Measurements from ENCODE around the gene EREG. TPM values are rescaled to one million over a fixed set of nuclear protein-coding genes. Genes with fewer than 3 reads are reported as not detected.
"Not testable (repeated sequence)": the region's sequence is repeated elsewhere in the genome, so short reads cannot be mapped to it uniquely, and the experiment has no call there.

The EREG gene
- total and polyA plus RNA-seq, 2 donors, result 0.05 to 0.48 TPM

DNA sequence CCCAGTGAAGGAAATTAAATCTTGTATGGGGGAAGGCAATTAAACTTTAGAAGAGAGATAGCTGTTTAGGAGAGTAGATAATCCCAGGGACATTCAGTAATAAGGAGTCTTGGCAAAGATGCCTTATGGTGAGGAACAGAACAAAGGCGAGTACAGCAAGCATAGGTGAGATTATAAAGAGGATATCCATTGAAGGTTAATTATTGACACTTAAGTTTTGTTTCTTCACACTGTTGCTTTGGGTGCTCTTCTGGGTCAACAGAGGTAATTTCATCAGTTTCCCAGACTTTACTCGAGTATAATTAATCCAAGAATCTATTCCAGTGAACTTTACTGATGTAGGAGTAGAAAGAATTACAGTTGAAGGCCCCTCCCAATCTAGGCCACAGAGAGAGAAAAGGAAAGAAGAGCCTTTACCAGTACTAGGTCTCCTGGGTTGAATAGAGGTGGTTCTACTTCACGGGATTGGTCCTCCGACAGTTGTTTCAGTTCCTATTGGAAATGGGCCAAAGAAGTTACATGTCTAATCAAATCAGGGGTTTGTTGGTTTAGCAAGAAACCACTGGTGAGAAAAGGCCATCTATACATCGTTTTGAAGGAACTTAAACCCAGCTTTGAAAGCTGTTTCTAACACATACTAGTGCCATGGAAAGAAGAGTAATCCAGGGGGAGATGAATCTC lies 29.5 kb upstream of the EREG start:
- H3K27ac ChIP-seq (ENCODE audit: low read depth in 1 of 2, low read length in 1 of 2), result no peak overlapping the region
- H3K9me3 ChIP-seq (ENCODE audit: control insufficient read depth in 2 of 2, insufficient read depth in 1 of 2, low read length in 1 of 2), result no peaks in the 10 kb centered on the region
- 72% methylated on average over 5 of the region's 5 CpGs for WGBS
- H3K36me3 ChIP-seq (ENCODE audit: control insufficient read depth in 2 of 2, insufficient read depth in 2 of 2, low read length in 1 of 2), result no peaks in the 10 kb centered on the region
- H3K27me3 ChIP-seq (ENCODE audit: control insufficient read depth in 2 of 2, insufficient read depth in 1 of 2, low read length in 1 of 2), result no peaks in the 10 kb centered on the region
- H3K4me3 ChIP-seq (ENCODE audit: low read length in 2 of 2), result no peak overlapping the region
- DNase-seq (ENCODE audit: low read depth in 6 of 9, low spot score in 9 of 9), result no peak
- H3K4me1 ChIP-seq (ENCODE audit: control insufficient read depth in 2 of 2, insufficient read depth in 2 of 2, low read length in 2 of 2), result no peaks in the 10 kb centered on the region

DNA sequence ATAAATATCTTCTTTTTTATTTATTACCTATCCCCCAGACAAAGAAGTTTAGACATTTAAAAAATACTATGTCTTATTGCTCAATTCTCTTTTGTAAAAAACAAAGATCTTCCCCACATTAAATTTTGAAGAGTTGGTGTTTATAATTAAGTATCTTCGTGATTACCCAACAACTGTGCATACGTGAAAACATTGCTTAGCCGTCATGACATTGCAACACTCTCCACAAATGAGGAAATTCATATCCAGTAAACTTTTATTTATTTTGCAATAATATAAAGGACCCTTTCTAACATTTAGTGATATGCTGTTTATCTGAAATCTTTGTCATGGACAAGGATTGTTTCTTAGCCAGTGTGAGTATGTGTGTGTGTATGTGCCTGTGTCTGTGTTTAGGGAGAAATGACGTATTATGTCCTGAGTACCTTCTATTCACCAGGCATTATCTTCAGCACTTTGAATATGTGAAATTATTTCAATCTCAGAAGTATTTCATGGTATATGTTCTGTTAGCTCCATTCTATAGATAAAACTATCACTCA lies 26.1 kb upstream of the EREG start:
- H3K4me1 ChIP-seq (ENCODE audit: control insufficient read depth in 2 of 2, insufficient read depth in 2 of 2, low read length in 2 of 2), result no peaks in the 10 kb centered on the region
- H3K27me3 ChIP-seq (ENCODE audit: control insufficient read depth in 2 of 2, insufficient read depth in 1 of 2, low read length in 1 of 2), result no peaks in the 10 kb centered on the region
- 95% methylated on average over 4 of the region's 4 CpGs for WGBS
- no peak overlapping the region for H3K4me3 ChIP-seq (ENCODE audit: low read length in 2 of 2)
- H3K9me3 ChIP-seq (ENCODE audit: control insufficient read depth in 2 of 2, insufficient read depth in 1 of 2, low read length in 1 of 2), result peaks cover 0 to 2% of the 10 kb centered on the region in 2 donors
- no peak overlapping the region for H3K27ac ChIP-seq (ENCODE audit: low read depth in 1 of 2, low read length in 1 of 2)
- no peaks in the 10 kb centered on the region for H3K36me3 ChIP-seq (ENCODE audit: control insufficient read depth in 2 of 2, insufficient read depth in 2 of 2, low read length in 1 of 2)
- DNase-seq (ENCODE audit: low read depth in 6 of 9, low spot score in 9 of 9), result no peak

DNA sequence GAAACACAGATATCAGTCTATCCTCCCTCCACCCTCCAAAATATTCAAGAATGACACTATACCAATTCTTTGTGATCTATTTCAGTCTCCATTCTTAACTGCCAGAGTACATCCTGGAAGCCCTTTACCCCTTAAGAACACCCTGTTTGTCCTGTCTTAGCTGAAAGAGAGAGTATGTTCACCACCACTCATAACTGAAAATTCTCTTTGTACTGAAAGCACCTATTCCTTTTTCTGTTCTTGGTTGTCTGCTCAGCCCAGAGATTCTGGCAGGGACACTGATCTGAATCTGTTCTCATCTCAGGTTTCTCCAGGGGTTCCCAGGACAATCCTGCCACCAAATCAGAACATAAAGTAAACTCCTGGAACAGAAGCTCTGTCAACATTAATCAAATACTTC lies 25.4 kb upstream of the EREG start:
- H3K4me1 ChIP-seq (ENCODE audit: control insufficient read depth in 2 of 2, insufficient read depth in 2 of 2, low read length in 2 of 2), result no peaks in the 10 kb centered on the region
- no peaks in the 10 kb centered on the region for H3K27me3 ChIP-seq (ENCODE audit: control insufficient read depth in 2 of 2, insufficient read depth in 1 of 2, low read length in 1 of 2)
- no peak for DNase-seq (ENCODE audit: low read depth in 6 of 9, low spot score in 9 of 9)
- no peak overlapping the region for H3K27ac ChIP-seq (ENCODE audit: low read depth in 1 of 2, low read length in 1 of 2)
- no peak overlapping the region for H3K4me3 ChIP-seq (ENCODE audit: low read length in 2 of 2)
- peaks cover 0 to 9% of the 10 kb centered on the region in 2 donors for H3K9me3 ChIP-seq (ENCODE audit: control insufficient read depth in 2 of 2, insufficient read depth in 1 of 2, low read length in 1 of 2)
- no peaks in the 10 kb centered on the region for H3K36me3 ChIP-seq (ENCODE audit: control insufficient read depth in 2 of 2, insufficient read depth in 2 of 2, low read length in 1 of 2)

DNA sequence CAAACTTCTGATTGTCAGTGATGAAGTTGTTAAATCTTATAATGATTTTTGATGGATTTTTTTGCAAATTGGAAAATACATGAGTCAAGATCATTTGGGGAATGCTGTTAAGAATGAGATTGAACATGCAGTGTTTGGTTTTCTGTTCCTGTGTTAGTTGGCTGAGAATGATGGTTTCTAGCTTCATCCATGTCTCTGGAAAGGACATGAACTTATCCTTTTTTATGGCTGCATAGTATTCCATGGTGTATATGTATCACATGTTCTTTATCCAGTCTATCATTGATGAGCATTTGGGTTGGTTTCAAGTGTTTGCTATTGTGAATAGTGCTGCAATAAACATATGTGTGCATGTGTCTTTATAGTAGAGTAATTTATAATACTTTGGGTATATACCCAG lies 24.5 kb upstream of the EREG start:
- not testable (repeated sequence) for H3K9me3 ChIP-seq (ENCODE audit: control insufficient read depth in 2 of 2, insufficient read depth in 1 of 2, low read length in 1 of 2); DNase-seq (ENCODE audit: low read depth in 6 of 9, low spot score in 9 of 9); H3K4me1 ChIP-seq (ENCODE audit: control insufficient read depth in 2 of 2, insufficient read depth in 2 of 2, low read length in 2 of 2); H3K36me3 ChIP-seq (ENCODE audit: control insufficient read depth in 2 of 2, insufficient read depth in 2 of 2, low read length in 1 of 2); H3K27me3 ChIP-seq (ENCODE audit: control insufficient read depth in 2 of 2, insufficient read depth in 1 of 2, low read length in 1 of 2); H3K27ac ChIP-seq (ENCODE audit: low read depth in 1 of 2, low read length in 1 of 2); H3K4me3 ChIP-seq (ENCODE audit: low read length in 2 of 2)

DNA sequence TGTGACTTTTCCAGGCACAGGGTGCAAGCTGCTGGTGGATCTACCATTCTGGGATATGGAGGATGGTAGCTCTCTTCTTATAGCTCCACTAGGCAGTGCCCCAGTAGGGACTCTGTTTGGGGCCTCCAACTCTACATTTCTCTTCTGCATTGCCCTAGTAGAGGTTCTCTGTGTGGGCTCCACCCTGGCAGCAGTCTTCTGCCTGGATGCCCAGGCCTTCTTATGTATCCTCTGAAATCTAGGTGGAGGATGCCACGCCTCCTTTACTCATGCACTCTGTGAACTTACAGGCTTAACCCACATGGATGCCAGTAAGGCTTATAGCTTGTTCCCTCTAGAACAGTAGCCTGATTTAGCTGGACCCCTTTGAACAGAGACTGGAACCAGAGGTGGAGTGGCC lies 20.9 kb upstream of the EREG start:
- Histone ChIP-seq H3K36me3 (ENCODE audit: control insufficient read depth in 2 of 2, insufficient read depth in 2 of 2, low read length in 1 of 2) (no peaks in the 10 kb centered on the region), H3K27me3 (ENCODE audit: control insufficient read depth in 2 of 2, insufficient read depth in 1 of 2, low read length in 1 of 2) (no peaks in the 10 kb centered on the region), H3K27ac (ENCODE audit: low read depth in 1 of 2, low read length in 1 of 2) (no peak overlapping the region), H3K9me3 (ENCODE audit: control insufficient read depth in 2 of 2, insufficient read depth in 1 of 2, low read length in 1 of 2) (peaks cover 0 to 9% of the 10 kb centered on the region in 2 donors), H3K4me1 (ENCODE audit: control insufficient read depth in 2 of 2, insufficient read depth in 2 of 2, low read length in 2 of 2) (no peaks in the 10 kb centered on the region), H3K4me3 (ENCODE audit: low read length in 2 of 2) (no peak overlapping the region)
- no peak for DNase-seq (ENCODE audit: low read depth in 6 of 9, low spot score in 9 of 9)
- 91% methylated on average over 1 of the region's 1 CpG for WGBS

DNA sequence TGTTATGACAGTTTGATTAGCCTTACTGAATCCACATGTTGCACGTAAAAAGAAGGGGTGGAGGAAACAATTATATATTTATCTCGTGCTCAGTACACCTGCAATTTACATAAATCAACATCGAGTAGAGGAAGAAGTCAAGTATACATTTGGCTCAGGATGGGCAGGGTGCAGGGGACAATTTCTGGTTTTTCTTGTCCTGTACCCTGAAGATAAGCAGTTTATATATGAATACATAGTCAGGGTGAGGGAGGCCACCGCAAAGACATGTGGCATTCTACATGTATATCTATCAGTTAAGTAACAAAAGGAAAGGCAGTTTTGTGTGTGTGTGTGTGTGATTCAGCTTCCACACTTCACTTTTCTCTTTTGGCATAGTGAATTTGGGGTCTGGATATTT lies 11.1 kb upstream of the EREG start:
- Histone ChIP-seq H3K4me1 (ENCODE audit: control insufficient read depth in 2 of 2, insufficient read depth in 2 of 2, low read length in 2 of 2) (no peaks in the 10 kb centered on the region), H3K9me3 (ENCODE audit: control insufficient read depth in 2 of 2, insufficient read depth in 1 of 2, low read length in 1 of 2) (no peaks in the 10 kb centered on the region), H3K27ac (ENCODE audit: low read depth in 1 of 2, low read length in 1 of 2) (no peak overlapping the region), H3K4me3 (ENCODE audit: low read length in 2 of 2) (no peak overlapping the region), H3K36me3 (ENCODE audit: control insufficient read depth in 2 of 2, insufficient read depth in 2 of 2, low read length in 1 of 2) (no peaks in the 10 kb centered on the region), H3K27me3 (ENCODE audit: control insufficient read depth in 2 of 2, insufficient read depth in 1 of 2, low read length in 1 of 2) (no peaks in the 10 kb centered on the region)
- DNase-seq (ENCODE audit: low read depth in 6 of 9, low spot score in 9 of 9), result no peak
- 48% methylated on average over 4 of the region's 4 CpGs for WGBS

DNA sequence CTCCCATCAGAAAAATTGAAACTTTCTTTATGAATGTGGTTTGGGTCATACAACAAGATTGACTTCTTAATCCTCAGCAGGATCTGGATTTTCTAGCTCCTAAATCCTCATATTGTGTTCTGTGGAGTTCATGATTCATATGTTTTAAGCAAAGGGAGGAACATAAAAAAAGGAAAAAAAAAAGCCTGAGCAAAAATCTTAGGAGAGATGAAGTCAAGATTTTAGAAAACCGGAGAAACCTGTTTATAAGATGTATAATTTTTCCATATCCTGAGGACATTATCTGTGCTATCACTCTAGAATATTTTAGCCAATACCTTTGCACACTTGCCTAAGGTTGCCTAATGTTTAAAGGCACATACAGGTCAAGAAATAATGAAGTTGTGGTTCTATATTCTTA lies 7.0 kb upstream of the EREG start:
- no peak overlapping the region for H3K4me3 ChIP-seq (ENCODE audit: low read length in 2 of 2)
- 98% methylated on average over 1 of the region's 1 CpG for whole genome bisulfite sequencing
- H3K4me1 ChIP-seq (ENCODE audit: control insufficient read depth in 2 of 2, insufficient read depth in 2 of 2, low read length in 2 of 2), result no peaks in the 10 kb centered on the region
- no peaks in the 10 kb centered on the region for H3K27me3 ChIP-seq (ENCODE audit: control insufficient read depth in 2 of 2, insufficient read depth in 1 of 2, low read length in 1 of 2)
- no peaks in the 10 kb centered on the region for H3K36me3 ChIP-seq (ENCODE audit: control insufficient read depth in 2 of 2, insufficient read depth in 2 of 2, low read length in 1 of 2)
- H3K27ac ChIP-seq (ENCODE audit: low read depth in 1 of 2, low read length in 1 of 2), result no peak overlapping the region
- DNase-seq (ENCODE audit: low read depth in 6 of 9, low spot score in 9 of 9), result no peak
- H3K9me3 ChIP-seq (ENCODE audit: control insufficient read depth in 2 of 2, insufficient read depth in 1 of 2, low read length in 1 of 2), result no peaks in the 10 kb centered on the region

DNA sequence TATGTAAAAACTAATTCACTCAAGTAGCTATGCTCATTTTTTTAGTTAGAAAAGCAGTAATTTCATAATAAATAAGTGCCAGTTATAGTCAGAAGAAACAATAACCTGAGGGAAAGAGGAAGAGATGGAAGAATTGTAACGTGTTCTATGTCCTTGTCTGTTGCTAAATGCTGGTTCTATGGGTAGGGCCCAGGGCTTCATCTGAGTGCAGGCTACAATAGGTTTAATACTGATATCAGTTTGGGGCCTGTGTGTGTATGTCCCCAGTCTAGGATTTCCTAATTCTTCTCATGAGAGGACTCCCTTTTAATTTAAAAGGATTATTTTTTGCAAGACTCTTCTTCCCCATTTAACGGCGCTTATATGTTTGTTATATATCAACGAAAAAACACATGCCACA lies 3.3 kb upstream of the EREG start:
- DNase-seq (ENCODE audit: low read depth in 6 of 9, low spot score in 9 of 9), result no peak
- no peaks in the 10 kb centered on the region for H3K36me3 ChIP-seq (ENCODE audit: control insufficient read depth in 2 of 2, insufficient read depth in 2 of 2, low read length in 1 of 2)
- H3K27ac ChIP-seq (ENCODE audit: low read depth in 1 of 2, low read length in 1 of 2), result no peak overlapping the region
- H3K4me3 ChIP-seq (ENCODE audit: low read length in 2 of 2), result no peak overlapping the region
- 71% methylated on average over 4 of the region's 4 CpGs for WGBS
- H3K27me3 ChIP-seq (ENCODE audit: control insufficient read depth in 2 of 2, insufficient read depth in 1 of 2, low read length in 1 of 2), result peaks cover 2 to 22% of the 10 kb centered on the region in 2 donors
- peaks cover 7 to 10% of the 10 kb centered on the region in 2 donors for H3K4me1 ChIP-seq (ENCODE audit: control insufficient read depth in 2 of 2, insufficient read depth in 2 of 2, low read length in 2 of 2)
- no peaks in the 10 kb centered on the region for H3K9me3 ChIP-seq (ENCODE audit: control insufficient read depth in 2 of 2, insufficient read depth in 1 of 2, low read length in 1 of 2)

DNA sequence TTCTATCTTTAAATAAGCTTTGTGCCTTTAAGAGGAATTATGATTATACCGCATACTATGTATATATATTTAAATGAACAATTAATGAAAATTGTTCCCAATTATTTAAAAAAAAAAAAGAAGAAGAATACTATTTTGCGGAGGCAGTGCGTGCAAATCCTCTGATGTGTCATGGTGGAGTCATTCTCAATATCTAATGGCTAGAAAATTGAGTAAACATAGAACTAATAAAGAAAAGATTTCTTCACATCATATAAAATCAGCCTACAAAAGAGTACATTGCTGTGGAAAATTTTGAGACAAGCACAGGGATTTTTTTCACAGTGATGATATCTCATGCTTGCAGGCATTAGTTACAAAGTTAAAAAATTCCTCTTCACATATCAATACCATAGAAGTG lies 2.6 kb upstream of the EREG start:
- Histone ChIP-seq H3K27ac (ENCODE audit: low read depth in 1 of 2, low read length in 1 of 2) (no peak overlapping the region), H3K27me3 (ENCODE audit: control insufficient read depth in 2 of 2, insufficient read depth in 1 of 2, low read length in 1 of 2) (peaks cover 2 to 24% of the 10 kb centered on the region in 2 donors), H3K36me3 (ENCODE audit: control insufficient read depth in 2 of 2, insufficient read depth in 2 of 2, low read length in 1 of 2) (no peaks in the 10 kb centered on the region), H3K9me3 (ENCODE audit: control insufficient read depth in 2 of 2, insufficient read depth in 1 of 2, low read length in 1 of 2) (no peaks in the 10 kb centered on the region), H3K4me1 (ENCODE audit: control insufficient read depth in 2 of 2, insufficient read depth in 2 of 2, low read length in 2 of 2) (peaks cover 7 to 10% of the 10 kb centered on the region in 2 donors), H3K4me3 (ENCODE audit: low read length in 2 of 2) (no peak overlapping the region)
- over 99% methylated on average over 3 of the region's 3 CpGs for WGBS
- no peak for DNase-seq (ENCODE audit: low read depth in 6 of 9, low spot score in 9 of 9)

All from thymus (tissue), 11 donors.